Loucy (cell line): ENCODE results near the gene CD6.

ENCODE experiments used
- CTCF ChIP-seq: fragments of 200-600 bp; sonication (generic); conservative IDR thresholded peaks from 2 replicates; pipeline ENCODE4 v1.5.1; 2014; ENCODE audit warnings: mild to moderate bottlenecking, antibody characterized with exemption, low read length
- EZH2phosphoT487 ChIP-seq: fragments of 200-600 bp; IDR thresholded peaks from 2 replicates; pipeline ENCODE4 v1.6.1; 2018; ENCODE audit warnings: antibody characterized with exemption, mild to moderate bottlenecking, moderate library complexity, borderline replicate concordance

GRCh38 chr11:61034704-61035525 is 63.4 kb downstream of the CD6 start:
- no peak for TF ChIP-seq CTCF
- no peak for TF ChIP-seq EZH2phosphoT487
